Measurements from ENCODE around the gene C2CD2L. TPM values are rescaled to one million over a fixed set of nuclear protein-coding genes. Genes with fewer than 3 reads are reported as not detected.
"Not testable (repeated sequence)": the region's sequence is repeated elsewhere in the genome, so short reads cannot be mapped to it uniquely, and the experiment has no call there.

The C2CD2L gene
- total and polyA plus RNA-seq, 5 experiments from 2014 or later = 3.4 to 27.8 (median 10.0) TPM

DNA sequence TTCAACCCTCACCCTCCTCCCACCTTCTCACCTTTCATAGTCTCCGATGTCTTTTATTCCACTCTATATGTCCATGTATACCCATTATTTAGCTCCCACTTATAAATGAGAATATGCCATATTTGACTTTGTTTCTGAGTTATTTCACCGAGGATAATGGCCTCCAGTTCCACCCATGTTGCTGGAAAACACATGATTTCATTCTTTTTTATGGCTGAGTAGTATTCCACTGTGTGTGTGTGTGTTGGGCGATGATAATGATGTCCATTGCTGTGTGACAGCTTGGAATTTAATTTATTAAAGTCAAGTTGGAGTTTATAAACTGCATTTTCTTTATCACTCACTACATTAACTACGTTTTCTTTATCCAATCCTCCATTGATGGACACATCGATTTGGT, 11.1 kb downstream of the C2CD2L start:
- DNase-seq (no peak), ATAC-seq (no peak)
- Mint-ChIP-seq H3K36me3 (peaks cover 5 to 21% (median 6%) of the 10 kb centered on the region in 3 donors), H3K27me3 (no peaks in the 10 kb centered on the region), H3K27ac (peak overlapping the region in 3 of 10 donors; percentile 40 to 85 (median 52)), H3K4me1 (peaks cover 35 to 60% (median 53%) of the 10 kb centered on the region in 4 donors), H3K4me3 (no peak overlapping the region), H3K9me3 (no peaks in the 10 kb centered on the region)
- POLR2A ChIA-PET = interaction anchor here (0.9 to 9.9 kb wide), 4 partner anchors 10 to 99 kb away, joined by 3 to 130 read pairs (median 26); partner anchors contain the start of genes C2CD2L and DPAGT1

DNA sequence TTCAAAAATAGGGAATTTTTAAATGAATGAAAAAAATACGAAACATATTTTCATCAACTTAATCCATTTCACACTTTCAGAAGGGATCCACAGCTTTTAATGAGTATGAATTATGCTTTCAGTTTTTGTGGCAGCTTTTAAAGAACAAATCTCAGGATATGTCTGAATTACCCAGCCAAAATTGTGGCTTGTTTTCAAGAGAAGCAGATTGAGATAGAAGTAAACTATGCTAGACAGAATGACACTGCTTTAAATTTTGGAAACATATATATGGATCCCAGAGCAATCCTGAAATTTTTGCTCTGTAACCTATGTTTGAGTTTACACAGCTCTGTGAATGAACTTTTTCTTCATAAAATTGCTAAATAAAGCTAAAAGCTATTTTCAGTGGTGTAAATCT, 11.8 kb downstream of the C2CD2L start:
- H3K9me3 Mint-ChIP-seq = no peaks in the 10 kb centered on the region
- no peaks in the 10 kb centered on the region for H3K27me3 Mint-ChIP-seq
- ATAC-seq (no peak), DNase-seq (no peak)
- H3K27ac Mint-ChIP-seq = peak overlapping the region in 1 of 10 donors; percentile 57
- H3K4me3 Mint-ChIP-seq = no peak overlapping the region
- peaks cover 5 to 21% (median 6%) of the 10 kb centered on the region in 3 donors for H3K36me3 Mint-ChIP-seq
- POLR2A ChIA-PET = interaction anchor here (0.9 to 9.9 kb wide), 5 partner anchors 11 to 52 kb away, joined by 3 to 130 read pairs (median 10); partner anchors contain the start of genes C2CD2L and DPAGT1
- H3K4me1 Mint-ChIP-seq = peaks cover 36 to 59% (median 56%) of the 10 kb centered on the region in 4 donors

DNA sequence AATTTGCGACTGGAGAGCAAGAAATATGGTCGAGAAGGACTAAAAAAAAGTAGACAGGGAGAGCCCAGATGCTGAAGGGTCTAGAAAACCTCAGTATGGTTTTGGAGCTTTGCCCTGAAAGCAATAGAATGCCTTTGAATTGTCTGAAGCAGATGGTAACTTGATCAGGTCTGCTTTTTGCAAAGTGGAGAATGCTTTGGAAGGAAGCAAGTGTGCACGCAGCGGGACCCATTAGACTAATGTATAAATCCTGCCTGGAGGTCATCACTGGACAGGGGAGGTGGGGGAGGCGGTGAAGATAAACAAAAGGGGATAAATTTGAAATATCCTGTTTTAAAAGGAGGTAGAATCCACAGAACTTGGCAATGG, 13.5 kb downstream of the C2CD2L start:
- no peak for ATAC-seq

DNA sequence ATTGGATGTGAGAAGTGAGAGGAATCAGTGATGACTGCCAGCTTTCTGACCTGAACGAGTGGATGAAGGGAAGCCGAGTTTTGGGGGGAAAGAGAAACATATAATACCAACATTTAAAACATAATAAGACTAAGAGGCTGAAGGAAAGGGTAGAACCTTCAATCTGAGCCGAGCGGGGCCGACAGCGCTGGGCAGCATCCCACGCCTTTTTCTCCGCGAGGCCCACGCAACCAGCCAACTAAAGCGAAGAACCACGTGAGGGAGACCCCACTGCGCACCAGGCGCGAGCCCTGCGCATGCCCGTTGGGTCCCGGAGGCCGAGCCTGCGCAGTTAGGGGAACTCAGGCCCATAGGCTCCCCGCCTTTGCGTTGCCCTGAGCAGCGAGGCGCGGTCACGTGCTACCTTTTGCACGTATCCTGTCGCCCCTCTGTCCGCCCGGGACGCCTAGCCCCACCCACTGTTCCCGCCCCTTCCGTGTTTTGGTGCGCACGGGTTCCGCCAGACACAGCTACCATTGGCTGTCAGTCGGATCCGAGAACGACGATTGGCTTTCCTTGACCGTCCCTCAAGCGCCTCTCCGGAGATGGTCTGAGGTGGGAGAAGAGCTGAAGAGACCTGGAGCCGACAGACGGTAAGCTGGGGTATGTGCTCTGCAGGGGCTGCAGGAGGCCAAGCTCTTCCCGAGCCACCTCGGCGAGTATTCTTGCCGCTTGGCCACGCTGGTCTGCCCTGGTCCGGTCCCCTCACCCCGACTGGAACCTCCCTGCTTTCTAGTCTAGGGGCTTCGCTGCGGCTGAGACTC, 14.1 kb downstream of the C2CD2L start, which contains the start of gene HINFP:
Gene HINFP, plus strand, starts transcription at position 573 of the 803 bp plus-strand sequence. CDS start 5,365 bp downstream, outside the sequence.
- peaks cover 26 to 46% (median 43%) of the 10 kb centered on the region in 4 donors for H3K4me1 Mint-ChIP-seq

More for the DNA sequence above, 13.5 kb downstream of the C2CD2L start:
- Mint-ChIP-seq H3K9me3 (no peaks in the 10 kb centered on the region), H3K27ac (peak overlapping the region; percentile 95 to 98 (median 96)), H3K36me3 (peaks cover 0 to 20% (median 3%) of the 10 kb centered on the region in 3 donors), H3K4me3 (peak overlapping the region; percentile 84 to 99 (median 92)), H3K27me3 (no peaks in the 10 kb centered on the region), H3K4me1 (peaks cover 30 to 52% (median 47%) of the 10 kb centered on the region in 4 donors)
- POLR2A ChIA-PET = interaction anchor here (1.1 to 9.9 kb wide), 12 partner anchors 12 to 207 kb away, joined by 3 to 130 read pairs (median 7); partner anchors contain the start of genes C2CD2L, DPAGT1, HMBS and HYOU1
- DNase-seq = peak in 1 of 10 donors; percentile 15

DNA sequence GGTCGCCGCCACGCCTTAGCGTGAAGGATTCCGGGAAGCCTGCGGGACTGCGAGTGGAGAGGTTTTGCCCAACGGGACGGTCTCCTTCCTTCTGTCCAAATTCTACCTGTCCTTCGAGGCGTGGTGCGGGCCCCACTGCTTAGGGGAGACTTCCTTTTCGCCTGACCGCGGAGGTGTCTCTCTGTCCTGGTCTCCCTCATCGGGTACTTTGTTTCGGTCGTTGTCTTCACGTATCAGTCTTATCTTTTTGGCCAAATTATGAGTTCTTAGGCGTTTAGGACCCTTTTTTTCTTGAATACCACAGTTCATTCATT, 14.6 kb downstream of the C2CD2L start:
- H3K36me3 Mint-ChIP-seq = peaks cover 0 to 22% (median 3%) of the 10 kb centered on the region in 3 donors
- peaks cover 25 to 43% (median 42%) of the 10 kb centered on the region in 4 donors for H3K4me1 Mint-ChIP-seq
- DNase-seq (no peak), ATAC-seq (no peak)
- peak overlapping the region; percentile 95 to 98 (median 96) for H3K27ac Mint-ChIP-seq
- peak overlapping the region; percentile 84 to 99 (median 92) for H3K4me3 Mint-ChIP-seq
- no peaks in the 10 kb centered on the region for H3K27me3 Mint-ChIP-seq
- POLR2A ChIA-PET = interaction anchor here (0.8 to 9.9 kb wide), 15 partner anchors 9 to 686 kb away, joined by 3 to 130 read pairs (median 6); partner anchors contain the start of genes C2CD2L, CENATAC, DPAGT1 and HMBS
- no peaks in the 10 kb centered on the region for H3K9me3 Mint-ChIP-seq

More for the DNA sequence above, 14.1 kb downstream of the C2CD2L start, which contains the start of gene HINFP:
- Mint-ChIP-seq H3K27me3 (no peaks in the 10 kb centered on the region), H3K9me3 (no peaks in the 10 kb centered on the region), H3K4me3 (peak within 1 kb of the TSS; percentile 84 to 99 (median 92)), H3K36me3 (peaks cover 0 to 20% (median 3%) of the 10 kb centered on the region in 3 donors), H3K27ac (peak within 1 kb of the TSS; percentile 95 to 98 (median 96))
- ATAC-seq = peak; percentile 94 to 97
- POLR2A ChIA-PET = interaction anchor here (0.7 to 9.9 kb wide), 18 partner anchors 9 to 685 kb away, joined by 3 to 130 read pairs (median 5); partner anchors contain the start of genes C2CD2L, CENATAC, DPAGT1 and HMBS
- peak; percentile 94 to 100 (median 99) for DNase-seq

DNA sequence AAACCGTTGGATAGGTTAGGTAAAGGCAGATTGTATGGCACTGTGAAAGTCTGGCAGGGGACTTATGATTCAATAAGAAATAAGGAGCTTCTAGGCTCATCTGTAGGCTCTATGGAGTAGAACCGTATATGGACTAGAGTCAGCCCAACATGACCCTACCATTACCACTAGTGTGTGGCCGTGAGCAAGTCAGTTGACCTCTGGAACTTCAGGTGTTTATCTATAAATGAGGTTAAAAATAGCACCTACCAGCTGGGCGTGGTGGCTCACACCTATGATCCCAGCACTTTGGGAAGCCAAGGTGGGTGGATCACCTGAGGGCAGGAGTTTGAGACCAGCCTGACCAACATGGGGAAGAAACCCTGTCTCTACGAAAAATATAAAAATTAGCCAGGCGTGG, 18.7 kb downstream of the C2CD2L start:
- Mint-ChIP-seq H3K36me3 (peaks cover 3 to 55% (median 5%) of the 10 kb centered on the region in 3 donors), H3K27me3 (no peaks in the 10 kb centered on the region)

DNA sequence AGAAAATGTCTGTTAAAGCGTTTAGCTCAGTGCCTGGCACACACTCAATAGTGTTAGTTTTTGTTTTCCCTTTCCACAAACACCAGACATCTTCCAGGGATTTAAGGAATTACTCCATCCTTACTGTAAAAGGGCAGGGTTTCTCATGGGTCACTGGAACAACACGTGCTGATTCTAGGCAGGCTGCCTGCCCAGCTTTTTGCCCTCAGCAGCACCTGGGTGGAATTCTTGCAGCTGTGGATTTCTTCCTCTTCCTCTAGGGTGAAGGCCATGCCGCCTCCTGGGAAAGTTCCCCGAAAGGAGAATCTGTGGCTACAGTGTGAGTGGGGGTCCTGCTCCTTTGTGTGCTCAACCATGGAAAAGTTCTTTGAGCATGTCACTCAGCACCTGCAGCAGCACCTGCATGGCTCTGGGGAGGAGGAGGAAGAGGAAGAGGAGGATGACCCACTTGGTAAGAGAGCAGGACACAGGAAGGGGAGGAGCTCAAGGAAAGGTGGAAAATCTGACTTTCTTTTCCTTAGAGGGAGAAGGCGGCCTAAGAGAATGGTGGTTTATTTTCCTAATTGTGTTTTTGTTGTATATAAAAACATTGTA, 19.6 kb downstream of the C2CD2L start:
- POLR2A ChIA-PET = interaction anchor here (0.7 to 1.0 kb wide), 3 partner anchors 11 to 512 kb away, joined by 3 to 5 read pairs (median 3); no protein-coding TSS in a partner anchor
- H3K9me3 Mint-ChIP-seq = no peaks in the 10 kb centered on the region
- ATAC-seq (no peak), DNase-seq (no peak)
- H3K27me3 Mint-ChIP-seq = no peaks in the 10 kb centered on the region
- H3K36me3 Mint-ChIP-seq = peaks cover 3 to 64% (median 7%) of the 10 kb centered on the region in 3 donors
- H3K4me1 Mint-ChIP-seq = peaks cover 14 to 33% (median 28%) of the 10 kb centered on the region in 4 donors
- peak overlapping the region in 6 of 10 donors; percentile 3 to 72 (median 59) for H3K27ac Mint-ChIP-seq
- H3K4me3 Mint-ChIP-seq = no peak overlapping the region

More for the DNA sequence above, 18.7 kb downstream of the C2CD2L start:
- H3K9me3 Mint-ChIP-seq = no peaks in the 10 kb centered on the region
- ATAC-seq = no peak
- no peak for DNase-seq
- H3K27ac Mint-ChIP-seq = peak overlapping the region in 1 of 10 donors; percentile 29
- POLR2A ChIA-PET = interaction anchor here (1.0 kb wide), 1 partner anchor 10 kb away, joined by 3 read pairs; no protein-coding TSS in a partner anchor
- no peak overlapping the region for H3K4me3 Mint-ChIP-seq
- peaks cover 16 to 39% (median 32%) of the 10 kb centered on the region in 4 donors for H3K4me1 Mint-ChIP-seq

DNA sequence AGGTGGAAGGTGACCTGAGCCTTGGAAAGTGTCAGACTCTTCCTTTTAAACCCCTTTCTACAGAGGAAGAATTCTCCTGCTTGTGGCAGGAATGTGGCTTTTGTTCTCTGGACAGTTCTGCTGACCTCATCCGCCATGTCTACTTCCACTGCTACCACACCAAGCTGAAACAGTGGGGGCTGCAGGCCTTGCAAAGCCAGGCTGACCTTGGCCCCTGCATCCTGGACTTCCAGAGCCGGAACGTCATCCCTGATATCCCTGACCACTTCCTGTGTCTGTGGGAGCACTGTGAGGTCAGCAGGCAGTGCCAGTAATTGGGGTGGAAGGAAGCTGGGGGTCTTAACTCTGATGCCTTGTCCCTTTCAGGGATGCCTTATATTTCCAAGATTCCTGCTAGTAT, 23.5 kb downstream of the C2CD2L start:
- DNase-seq (no peak), ATAC-seq (no peak)
- H3K36me3 Mint-ChIP-seq = peaks cover 3 to 78% (median 18%) of the 10 kb centered on the region in 3 donors
- H3K9me3 Mint-ChIP-seq = no peaks in the 10 kb centered on the region
- H3K4me3 Mint-ChIP-seq = no peak overlapping the region
- H3K4me1 Mint-ChIP-seq = peaks cover 7 to 20% (median 10%) of the 10 kb centered on the region in 4 donors
- H3K27me3 Mint-ChIP-seq = no peaks in the 10 kb centered on the region
- POLR2A ChIA-PET = no interaction called here
- peak overlapping the region in 1 of 10 donors; percentile 15 for H3K27ac Mint-ChIP-seq

DNA sequence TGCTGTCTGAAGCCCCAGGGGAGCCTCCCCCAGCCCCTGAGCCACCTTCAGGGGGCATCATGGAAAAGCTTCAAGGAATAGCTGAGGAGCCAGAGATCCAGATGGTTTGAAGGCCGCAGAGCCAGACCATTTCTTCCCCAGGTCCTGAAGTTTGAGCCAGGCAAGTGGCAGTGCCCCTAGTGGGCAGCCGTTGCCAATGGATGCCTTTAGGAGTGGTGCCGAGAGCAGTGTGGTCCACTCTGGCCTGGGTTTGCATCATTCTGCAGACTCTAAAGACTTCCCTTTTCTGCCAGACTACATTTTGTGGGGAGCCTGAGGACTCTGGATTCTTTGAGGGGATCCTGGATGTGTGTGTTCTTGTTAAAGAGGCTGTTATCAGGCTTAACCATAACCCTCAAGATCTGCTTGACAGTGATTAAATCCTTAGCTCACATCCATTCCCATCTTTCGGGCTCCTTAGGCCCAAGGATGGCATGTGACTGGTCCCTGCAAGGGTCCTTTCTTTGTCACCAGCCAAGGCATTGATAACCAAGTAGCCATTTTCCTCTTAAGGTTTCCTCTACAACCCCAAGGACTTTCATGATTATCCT, 27.3 kb downstream of the C2CD2L start:
- H3K4me1 Mint-ChIP-seq = peaks cover 0 to 8% (median 4%) of the 10 kb centered on the region in 4 donors
- no peaks in the 10 kb centered on the region for H3K27me3 Mint-ChIP-seq
- H3K27ac Mint-ChIP-seq = peak overlapping the region in 1 of 10 donors; percentile 14
- peaks cover 3 to 55% (median 17%) of the 10 kb centered on the region in 3 donors for H3K36me3 Mint-ChIP-seq
- no peak overlapping the region for H3K4me3 Mint-ChIP-seq
- DNase-seq (no peak), ATAC-seq (peak in 1 of 2 donors; percentile 35)
- H3K9me3 Mint-ChIP-seq = no peaks in the 10 kb centered on the region
- POLR2A ChIA-PET = interaction anchor here (1.0 kb wide), 1 partner anchor 12 kb away, joined by 4 read pairs; the partner anchor contains the start of gene HINFP

DNA sequence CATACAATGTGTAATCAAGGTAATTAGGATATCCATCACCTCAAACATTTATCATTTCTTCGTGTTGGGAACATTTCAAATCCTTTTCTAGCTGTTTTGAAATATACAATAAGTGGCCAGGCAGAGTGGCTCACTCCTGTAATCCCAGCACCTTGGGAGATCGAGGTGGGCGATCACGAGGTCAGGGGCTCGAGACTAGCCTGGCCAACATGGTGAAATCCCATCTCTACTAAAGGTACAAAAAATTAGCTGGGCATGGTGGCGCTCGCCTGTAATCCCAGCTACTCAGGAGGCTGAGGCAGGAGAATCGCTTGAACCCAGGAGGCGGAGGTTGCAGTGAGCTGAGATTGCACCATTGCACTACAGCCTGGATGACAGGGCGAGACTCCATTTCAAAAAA, 32.1 kb downstream of the C2CD2L start:
- not testable (repeated sequence) for DNase-seq, ATAC-seq, H3K4me3 Mint-ChIP-seq, H3K36me3 Mint-ChIP-seq, H3K4me1 Mint-ChIP-seq, H3K9me3 Mint-ChIP-seq, H3K27ac Mint-ChIP-seq
- POLR2A ChIA-PET = interaction anchor here (0.7 kb wide), 1 partner anchor 708 kb away, joined by 3 read pairs; no protein-coding TSS in a partner anchor
- H3K27me3 Mint-ChIP-seq = peaks cover 5 to 11% (median 8%) of the 10 kb centered on the region in 5 donors

DNA sequence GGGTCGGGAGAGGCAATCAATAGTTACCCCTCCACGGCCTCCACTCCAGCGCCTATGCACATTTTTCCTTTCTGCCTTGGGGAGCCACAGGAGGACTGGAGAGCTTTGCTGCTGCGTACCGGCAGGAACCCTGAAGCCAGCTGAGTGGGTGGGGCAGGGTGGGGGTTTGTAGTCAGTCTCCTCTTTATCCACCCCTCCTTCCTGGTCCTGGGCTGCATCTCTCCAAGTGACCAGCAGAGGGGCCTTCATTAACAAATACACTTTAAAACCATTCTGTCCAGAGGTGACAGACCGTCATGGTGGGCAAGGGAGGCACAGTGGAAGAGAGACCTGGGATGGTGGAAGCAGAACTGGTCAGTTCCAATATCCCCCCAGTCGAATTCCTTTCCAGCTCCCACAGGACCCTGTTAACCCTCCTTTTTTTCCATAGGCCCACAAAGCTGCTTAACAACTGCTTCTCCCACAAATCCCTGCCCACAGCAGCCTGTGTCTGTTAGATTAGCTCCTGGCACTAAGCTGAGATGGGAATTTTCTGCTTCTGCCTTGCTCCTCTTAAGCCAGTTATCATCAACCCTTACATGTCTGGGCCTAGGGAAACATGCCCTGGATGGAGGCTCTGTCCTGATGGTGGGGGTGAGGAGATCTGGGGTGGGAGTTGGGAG, 37.8 kb downstream of the C2CD2L start:
- ATAC-seq (no peak), DNase-seq (no peak)
- Mint-ChIP-seq H3K27me3 (peaks cover 14 to 41% (median 29%) of the 10 kb centered on the region in 5 donors), H3K27ac (peak overlapping the region in 1 of 10 donors; percentile 29), H3K4me1 (peaks cover 10 to 25% (median 17%) of the 10 kb centered on the region in 4 donors), H3K36me3 (peaks cover 0 to 2% (median 0%) of the 10 kb centered on the region in 3 donors), H3K4me3 (no peak overlapping the region), H3K9me3 (no peaks in the 10 kb centered on the region)
- POLR2A ChIA-PET = no interaction called here

Data from naive thymus-derived CD8-positive, alpha-beta T cell (primary cell).